Measurements from ENCODE around the gene PRKCD.
"Not testable (repeated sequence)": the region's sequence is repeated elsewhere in the genome, so short reads cannot be mapped to it uniquely, and the experiment has no call there.

Gene PRKCD

DNA sequence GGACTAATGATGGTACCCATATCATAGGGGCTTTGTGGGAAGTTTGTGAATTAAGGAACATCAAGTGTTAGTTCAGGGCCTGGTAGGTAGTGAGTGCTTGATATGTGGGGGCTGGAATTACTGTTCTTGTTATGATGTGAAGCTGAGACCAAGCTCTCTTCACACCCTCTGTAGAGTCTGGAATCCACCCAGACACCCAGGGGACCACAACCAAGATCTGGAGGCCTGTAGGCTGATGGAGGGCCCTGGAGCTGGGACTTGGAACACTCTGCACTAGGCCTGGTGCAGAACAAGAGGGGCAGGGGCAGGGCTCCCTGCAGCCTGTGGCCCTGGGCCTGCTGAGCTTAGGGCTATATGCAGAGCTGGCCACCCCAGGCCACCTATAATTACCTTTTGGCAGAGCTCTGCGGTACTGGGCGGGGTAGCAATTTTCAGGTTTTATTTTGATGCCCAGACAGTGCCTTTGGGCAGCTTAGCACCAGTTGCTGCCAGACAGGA, 13.1 kb upstream of the PRKCD start:
- Histone ChIP-seq H4K20me1 (no peaks in the 10 kb centered on the region), H3K27ac (no peak overlapping the region), H3K9me3 (no peaks in the 10 kb centered on the region), H3K4me3 (no peak overlapping the region), H3K36me3 (no peaks in the 10 kb centered on the region), H3K9ac (no peak overlapping the region), H3K27me3 (no peaks in the 10 kb centered on the region), H3K4me2 (no peak overlapping the region), H3K4me1 (no peaks in the 10 kb centered on the region)
- no peak for TF ChIP-seq Cebpa-rat (IDR thresholded peaks at IDR 0.05)

DNA sequence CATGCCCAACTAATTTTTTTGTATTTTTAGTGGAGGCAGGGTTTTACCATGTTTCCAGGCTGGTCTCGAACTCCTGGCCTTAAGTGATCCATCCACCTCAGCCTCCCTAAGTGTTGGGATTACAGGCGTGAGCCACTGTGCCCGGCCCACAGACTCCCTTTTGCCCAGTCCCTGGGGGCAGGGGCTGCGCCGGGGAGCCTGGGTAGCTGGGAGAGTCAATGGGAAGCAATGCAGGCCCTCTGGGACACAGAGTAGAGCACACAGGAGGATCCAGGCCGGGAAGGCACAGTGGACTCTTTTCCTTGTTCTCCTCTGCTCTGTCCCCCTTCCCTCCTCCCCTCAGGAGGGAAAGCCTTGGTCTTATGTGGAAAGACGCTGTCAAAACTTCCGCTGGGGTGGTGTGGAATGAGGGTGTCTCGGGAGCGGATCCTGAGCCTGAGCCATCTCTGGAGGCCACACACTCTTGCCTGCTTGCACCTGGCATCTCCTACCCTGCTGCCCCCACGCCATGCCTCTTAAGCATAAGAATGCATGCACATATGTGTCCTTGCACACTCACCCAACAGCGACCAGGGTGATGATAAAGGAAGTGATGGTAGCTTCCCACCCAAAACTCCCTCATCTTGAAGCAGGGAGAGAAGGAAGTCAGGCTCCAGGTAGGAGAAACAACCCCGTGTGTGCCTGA, 11.9 kb upstream of the PRKCD start:
- H3K36me3 ChIP-seq: no peaks in the 10 kb centered on the region
- no peaks in the 10 kb centered on the region for H3K9me3 ChIP-seq
- H4K20me1 ChIP-seq: no peaks in the 10 kb centered on the region
- no peak overlapping the region for H3K9ac ChIP-seq
- H3K4me3 ChIP-seq: no peak overlapping the region
- H3K4me2 ChIP-seq: no peak overlapping the region
- no peaks in the 10 kb centered on the region for H3K27me3 ChIP-seq
- H3K4me1 ChIP-seq: no peaks in the 10 kb centered on the region
- H3K27ac ChIP-seq: no peak overlapping the region
- no peak for TF ChIP-seq Cebpa-rat (IDR thresholded peaks at IDR 0.05)

DNA sequence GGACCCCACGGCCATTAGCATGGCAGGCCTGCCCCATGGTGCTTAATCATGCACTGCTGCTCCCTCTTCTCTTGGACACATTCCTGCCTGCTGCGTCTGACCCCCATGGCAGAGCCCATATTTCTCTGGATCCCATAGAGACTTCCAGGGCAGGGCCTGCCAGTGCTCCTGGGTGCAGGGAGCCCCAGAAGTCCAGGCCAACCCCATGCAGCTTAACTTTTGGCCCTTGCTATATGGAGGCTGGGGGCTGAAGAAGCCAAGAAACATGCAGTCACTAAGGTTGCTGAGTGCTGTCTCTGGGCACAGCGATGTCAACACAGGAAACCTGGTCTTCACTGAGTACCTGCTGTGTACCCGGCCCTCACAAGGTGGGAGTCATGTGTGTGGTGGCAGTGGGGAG, 11.3 kb upstream of the PRKCD start:
- Histone ChIP-seq H3K4me2 (no peak overlapping the region), H3K4me1 (no peaks in the 10 kb centered on the region), H4K20me1 (no peaks in the 10 kb centered on the region), H3K9me3 (no peaks in the 10 kb centered on the region), H3K36me3 (no peaks in the 10 kb centered on the region), H3K9ac (no peak overlapping the region), H3K4me3 (no peak overlapping the region), H3K27ac (no peak overlapping the region), H3K27me3 (0 out of 2 replicates have a peak, but pooled peaks cover under 1% of the 10 kb centered on the region)
- TF ChIP-seq Cebpa-rat (IDR thresholded peaks at IDR 0.05): no peak

DNA sequence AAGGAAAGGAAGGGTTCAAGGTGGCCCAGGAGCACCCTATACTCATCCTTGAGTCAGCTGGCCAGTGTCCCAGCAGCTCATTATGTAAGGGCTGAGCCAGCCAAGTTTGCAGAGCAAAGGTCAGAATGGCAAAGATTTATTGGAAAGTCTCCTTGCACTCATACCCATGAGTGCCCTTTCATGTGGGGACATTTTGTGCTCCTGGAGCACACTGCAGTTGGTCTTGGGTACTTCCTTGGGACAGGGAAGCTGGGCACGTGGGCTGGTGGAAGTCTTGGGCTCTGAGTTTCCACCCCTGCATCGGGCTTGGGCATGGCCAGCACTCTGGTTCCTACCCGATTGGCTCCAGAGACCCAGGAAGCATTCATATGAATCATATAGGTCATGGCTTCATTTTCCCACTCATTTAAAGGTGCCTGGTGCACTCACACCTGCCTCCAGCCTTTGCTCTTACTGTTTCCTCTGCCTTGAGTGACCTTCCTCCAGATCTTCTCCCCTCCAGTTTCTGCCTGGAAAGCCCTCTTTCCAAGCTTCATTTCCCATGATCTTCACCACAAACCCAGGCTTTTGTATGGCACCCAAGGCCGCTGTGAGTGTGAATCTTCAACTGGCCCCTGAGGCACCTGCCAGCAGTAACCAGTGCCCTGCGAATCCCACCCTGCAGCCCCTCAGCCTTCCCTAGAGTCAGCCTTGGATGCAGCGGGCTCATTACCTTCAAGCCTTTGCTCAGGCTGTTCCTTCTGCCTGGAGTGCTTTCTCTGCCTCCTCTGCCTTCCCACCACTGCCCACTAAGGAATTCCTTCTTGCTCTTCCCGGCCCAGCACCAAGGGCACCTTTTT, 10.5 kb upstream of the PRKCD start:
- Histone ChIP-seq H3K4me3 (no peak overlapping the region), H3K27me3 (peaks cover 8% of the 10 kb centered on the region; the same call in 1 of the 2 replicates), H3K27ac (no peak overlapping the region), H3K36me3 (no peaks in the 10 kb centered on the region), H3K9ac (no peak overlapping the region), H3K4me2 (no peak overlapping the region), H3K4me1 (no peaks in the 10 kb centered on the region), H3K9me3 (no peaks in the 10 kb centered on the region), H4K20me1 (no peaks in the 10 kb centered on the region)
- no peak for TF ChIP-seq Cebpa-rat (IDR thresholded peaks at IDR 0.05)

DNA sequence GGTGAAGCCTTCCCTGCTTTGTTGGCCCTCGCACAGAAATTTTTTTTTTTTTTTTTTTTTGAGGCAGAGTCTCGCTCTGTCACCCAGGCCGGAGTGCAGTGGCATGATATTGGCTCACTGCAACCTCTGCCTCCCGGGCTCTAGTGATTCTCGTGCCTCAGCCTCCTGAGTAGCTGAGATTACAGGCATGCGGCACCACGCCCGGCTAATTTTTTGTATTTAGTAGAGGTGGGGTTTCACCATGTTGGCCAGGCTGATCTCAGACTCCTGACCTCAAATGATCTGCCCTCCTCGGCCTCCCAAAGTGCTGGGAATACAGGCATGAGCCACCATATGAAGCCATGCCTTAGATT, 9.9 kb upstream of the PRKCD start:
- not testable (repeated sequence) for H3K4me2 ChIP-seq, H3K9ac ChIP-seq, H3K4me3 ChIP-seq, H3K4me1 ChIP-seq, H3K9me3 ChIP-seq, H3K36me3 ChIP-seq, H4K20me1 ChIP-seq, H3K27ac ChIP-seq
- H3K27me3 ChIP-seq: peaks cover 14% of the 10 kb centered on the region; the same call in 1 of the 2 replicates

DNA sequence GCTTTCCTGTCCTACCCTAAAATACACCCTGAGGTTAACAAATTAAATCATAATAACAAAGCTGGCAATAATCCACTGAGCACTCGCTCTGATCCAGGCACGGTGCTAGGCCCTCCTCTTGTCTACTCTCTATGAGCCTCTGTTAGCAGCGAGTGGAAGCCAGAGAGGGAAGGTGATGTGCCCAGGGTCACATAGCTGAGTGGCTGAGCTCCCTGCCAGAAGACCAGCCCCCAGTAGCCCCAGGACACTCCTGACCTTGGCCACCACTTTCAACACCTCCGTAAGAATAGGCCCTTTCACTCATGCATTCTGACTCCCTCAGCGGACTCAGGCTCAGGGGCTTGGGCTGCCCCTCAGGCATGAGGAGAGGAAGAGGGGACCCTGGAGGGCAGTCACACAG, 9.5 kb upstream of the PRKCD start:
- H3K9me3 ChIP-seq: no peaks in the 10 kb centered on the region
- no peak overlapping the region for H3K27ac ChIP-seq
- H3K4me2 ChIP-seq: no peak overlapping the region
- H3K4me1 ChIP-seq: no peaks in the 10 kb centered on the region
- H3K36me3 ChIP-seq: no peaks in the 10 kb centered on the region
- H4K20me1 ChIP-seq: no peaks in the 10 kb centered on the region
- H3K27me3 ChIP-seq: peaks cover 17% of the 10 kb centered on the region
- no peak for TF ChIP-seq Cebpa-rat (IDR thresholded peaks at IDR 0.05)
- H3K9ac ChIP-seq: no peak overlapping the region
- no peak overlapping the region for H3K4me3 ChIP-seq

DNA sequence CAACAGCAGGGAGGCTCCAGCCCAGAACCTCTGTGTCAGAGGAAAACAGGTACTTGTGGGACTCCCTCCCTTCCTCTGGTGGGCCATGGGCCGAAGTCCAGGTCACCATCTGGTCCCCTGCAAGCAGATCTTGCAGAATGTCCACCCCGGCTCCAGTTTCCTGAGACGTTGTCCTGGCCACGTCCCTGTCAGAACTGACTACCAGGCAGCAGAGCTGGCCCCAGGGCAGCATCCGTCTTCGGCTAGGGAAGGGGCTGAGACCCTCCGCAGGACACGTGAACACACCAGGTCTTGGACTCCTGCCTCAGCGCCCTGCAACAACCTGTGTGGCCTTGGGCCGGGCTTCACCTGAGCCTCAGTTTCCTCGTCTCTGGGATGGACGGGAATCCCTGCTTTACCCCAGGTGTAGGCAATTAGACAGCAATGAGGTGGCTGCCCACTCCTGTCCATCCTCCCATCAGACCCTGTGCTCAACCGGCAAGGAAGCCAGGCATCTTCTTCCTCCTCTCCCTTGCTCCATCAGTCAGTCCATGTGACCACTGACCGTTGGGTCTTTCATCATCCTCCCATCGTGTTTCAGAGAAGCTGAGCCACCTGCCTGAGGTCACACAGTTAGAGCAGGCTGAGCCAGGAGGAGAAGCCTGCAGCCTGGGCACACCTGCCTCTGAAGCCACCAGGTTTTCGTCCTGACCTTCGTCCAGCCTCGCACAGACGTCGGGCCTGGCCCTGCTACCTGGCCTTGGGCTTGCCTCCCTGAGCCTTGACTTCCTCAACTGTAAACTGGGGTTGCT, 8.9 kb upstream of the PRKCD start:
- Histone ChIP-seq H3K36me3 (no peaks in the 10 kb centered on the region), H3K27me3 (peaks cover 23% of the 10 kb centered on the region), H4K20me1 (no peaks in the 10 kb centered on the region), H3K9ac (no peak overlapping the region), H3K27ac (no peak overlapping the region), H3K9me3 (no peaks in the 10 kb centered on the region), H3K4me3 (no peak overlapping the region), H3K4me1 (no peaks in the 10 kb centered on the region), H3K4me2 (no peak overlapping the region)
- TF ChIP-seq Cebpa-rat (IDR thresholded peaks at IDR 0.05): no peak

DNA sequence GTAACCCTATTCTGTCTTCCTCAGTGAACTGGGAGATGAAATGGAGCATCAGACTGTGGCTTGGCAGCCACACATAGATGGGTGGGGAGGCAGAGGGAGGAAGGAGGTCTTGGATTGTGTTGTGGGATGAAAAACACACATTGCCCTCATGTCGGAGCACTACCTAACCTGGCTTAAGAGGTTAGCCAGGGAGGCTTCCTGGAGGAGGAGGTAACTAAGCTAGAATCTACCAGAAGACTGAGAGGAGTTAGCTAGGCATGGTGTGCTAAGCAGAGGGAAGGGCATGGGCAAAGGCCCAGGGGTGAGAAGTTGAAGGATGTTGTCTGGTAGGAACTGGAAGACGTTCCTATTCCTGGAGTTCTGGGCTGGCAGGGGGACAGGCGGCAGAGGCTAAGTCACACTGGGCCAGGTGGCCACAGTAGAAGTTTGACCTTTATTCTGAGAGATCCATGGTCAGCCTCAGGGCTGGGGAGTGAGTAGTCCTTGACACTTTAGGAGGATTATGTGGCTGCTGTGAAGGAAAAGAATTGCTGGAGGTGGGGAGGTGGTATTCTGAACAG, 7.7 kb upstream of the PRKCD start:
- H3K27ac ChIP-seq: no peak overlapping the region

DNA sequence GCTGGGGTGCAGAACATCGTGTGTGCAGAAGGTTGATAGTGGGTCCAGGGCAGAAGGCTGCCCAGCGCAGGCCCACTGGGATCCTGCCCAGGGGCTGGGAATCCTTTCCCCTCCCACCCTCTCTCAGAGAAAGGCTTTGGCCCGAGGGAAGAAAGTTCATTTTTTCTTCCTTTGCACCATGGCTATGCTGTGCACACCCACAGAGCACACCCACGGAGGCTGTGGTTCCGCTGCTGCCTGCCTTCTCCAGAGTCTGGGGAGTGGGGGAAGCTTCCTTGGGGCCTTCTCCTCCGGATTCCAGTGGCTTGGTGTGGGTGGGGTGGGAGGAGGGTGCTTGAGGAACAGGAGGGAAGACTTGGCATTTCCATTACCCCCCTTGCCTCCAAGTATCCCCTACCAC, 7.0 kb upstream of the PRKCD start:
- Histone ChIP-seq H3K4me1 (peaks cover 6% of the 10 kb centered on the region; the same call in 1 of the 2 replicates), H3K9me3 (no peaks in the 10 kb centered on the region), H3K4me3 (no peak overlapping the region), H3K27me3 (peaks cover 34% of the 10 kb centered on the region), H3K36me3 (no peaks in the 10 kb centered on the region), H3K9ac (no peak overlapping the region), H4K20me1 (no peaks in the 10 kb centered on the region), H3K4me2 (no peak overlapping the region), H3K27ac (no peak overlapping the region)
- TF ChIP-seq Cebpa-rat (IDR thresholded peaks at IDR 0.05): no peak

More for the DNA sequence above, 7.7 kb upstream of the PRKCD start:
- Histone ChIP-seq H3K27me3 (peaks cover 34% of the 10 kb centered on the region), H3K4me3 (no peak overlapping the region), H3K4me1 (0 out of 2 replicates have a peak, but pooled peaks cover under 1% of the 10 kb centered on the region), H4K20me1 (no peaks in the 10 kb centered on the region), H3K36me3 (no peaks in the 10 kb centered on the region), H3K4me2 (no peak overlapping the region), H3K9ac (no peak overlapping the region), H3K9me3 (no peaks in the 10 kb centered on the region)
- TF ChIP-seq Cebpa-rat (IDR thresholded peaks at IDR 0.05): no peak
